CD14-positive monocyte (primary cell): Measurements from ENCODE around the gene PDE11A. TPM values are rescaled to one million over a fixed set of nuclear protein-coding genes. Genes with fewer than 3 reads are reported as not detected.

Experiments
- DNase-seq, 3 donors: peaks; one replicate each; pipeline ENCODE4 v3.0.0-alpha.2; 2011 to 2022
- H2AFZ ChIP-seq: 2 replicates; pipeline ENCODE4 v1.6.0; 2012; ENCODE audit warnings: mild to moderate bottlenecking, low read depth, low read length, inconsistent platforms; ENCODE audit not compliant: insufficient read depth, poor library complexity, severe bottlenecking
- H3K27ac ChIP-seq, 2 donors: 1 replicate in 1 of 2; 2 replicates in 1 of 2; pipeline ENCODE4 v1.5.1; 2012 to 2013; ENCODE audit warnings: low read length in 2 of 2, control low read depth in 1 of 2, inconsistent platforms in 1 of 2, low read depth in 1 of 2, mild to moderate bottlenecking in 1 of 2
- H3K27me3 ChIP-seq, 2 donors: one replicate each; pipeline versions ENCODE4 v1.6.0 to v1.6.1; 2011 to 2013; ENCODE audit warnings: low read length in 2 of 2; ENCODE audit not compliant: control insufficient read depth in 2 of 2, insufficient read depth in 2 of 2
- H3K36me3 ChIP-seq, 2 donors: replicated peaks in 1 of 2; 1 replicate in 1 of 2; 2 replicates in 1 of 2; pipeline versions ENCODE4 v1.5.1 to v1.6.1; 2012 to 2013; ENCODE audit warnings: low read length in 2 of 2, control low read depth in 1 of 2, inconsistent platforms in 1 of 2, mild to moderate bottlenecking in 1 of 2; ENCODE audit not compliant: insufficient read depth in 2 of 2, control insufficient read depth in 1 of 2
- H3K4me1 ChIP-seq, 2 donors: 1 replicate in 1 of 2; 2 replicates in 1 of 2; pipeline versions ENCODE4 v1.5.1 to v1.6.1; 2012 to 2013; ENCODE audit warnings: low read length in 2 of 2, control low read depth in 1 of 2, inconsistent platforms in 1 of 2, mild to moderate bottlenecking in 1 of 2, moderate library complexity in 1 of 2; ENCODE audit not compliant: insufficient read depth in 2 of 2, control insufficient read depth in 1 of 2
- H3K4me2 ChIP-seq: replicated peaks from 2 replicates; pipeline ENCODE3; 2012; ENCODE audit warnings: low read length, moderate library complexity, mild to moderate bottlenecking; ENCODE audit not compliant: poor library complexity, severe bottlenecking; ENCODE audit errors: extremely low read depth
- H3K4me3 ChIP-seq, 3 experiments: fragments of 200-600 bp in 1 of 3; sonication (generic) in 1 of 3; replicated peaks in 1 of 3; 1 replicate in 2 of 3; 2 replicates in 1 of 3; pipeline ENCODE4 v1.5.1; 2011 to 2013; ENCODE audit warnings: low read length in 3 of 3, mild to moderate bottlenecking in 3 of 3, control low read depth in 2 of 3, low read depth in 2 of 3, inconsistent platforms in 1 of 3, moderate library complexity in 1 of 3
- H3K79me2 ChIP-seq: 2 replicates; pipeline ENCODE4 v1.6.0; 2012; ENCODE audit warnings: mild to moderate bottlenecking, control low read depth, inconsistent platforms, low read length, moderate library complexity; ENCODE audit not compliant: insufficient read depth
- H3K9ac ChIP-seq: 2 replicates; pipeline ENCODE4 v1.6.0; 2017; ENCODE audit warnings: low read length, mild to moderate bottlenecking; ENCODE audit not compliant: insufficient read depth, poor library complexity, severe bottlenecking
- H3K9me3 ChIP-seq, 2 donors: replicated peaks in 1 of 2; 1 replicate in 1 of 2; 2 replicates in 1 of 2; pipeline versions ENCODE4 v1.5.1 to v1.6.1; 2012 to 2013; ENCODE audit warnings: low read length in 2 of 2, control low read depth in 1 of 2; ENCODE audit not compliant: control insufficient read depth in 1 of 2, insufficient read depth in 1 of 2
- H4K20me1 ChIP-seq: 2 replicates; pipeline ENCODE4 v1.6.0; 2012; ENCODE audit warnings: mild to moderate bottlenecking, low read length, control low read depth, moderate library complexity; ENCODE audit not compliant: insufficient read depth
- H3K27ac Mint-ChIP-seq, 7 donors: one replicate each; pipeline ENCODE4 v1.8.0; 2020; ENCODE audit warnings: mild to moderate bottlenecking in 7 of 7, mixed read lengths in 7 of 7, moderate library complexity in 6 of 7, inconsistent platforms in 2 of 7
- H3K27me3 Mint-ChIP-seq, 3 donors: one replicate each; pipeline ENCODE4 v1.8.0; 2021 to 2022; ENCODE audit warnings: low read depth in 3 of 3, mild to moderate bottlenecking in 3 of 3, mixed read lengths in 3 of 3, moderate library complexity in 3 of 3, inconsistent platforms in 1 of 3
- H3K36me3 Mint-ChIP-seq, 2 donors: one replicate each; pipeline ENCODE4 v1.8.0; 2020; ENCODE audit warnings: mixed read lengths in 2 of 2, inconsistent platforms in 1 of 2, mild to moderate bottlenecking in 1 of 2
- H3K4me1 Mint-ChIP-seq: one replicate; pipeline ENCODE4 v1.8.0; 2020; ENCODE audit warnings: mild to moderate bottlenecking, mixed read lengths
- H3K4me3 Mint-ChIP-seq, 2 donors: one replicate each; pipeline ENCODE4 v1.8.0; 2020; ENCODE audit warnings: mild to moderate bottlenecking in 2 of 2, mixed read lengths in 2 of 2, moderate library complexity in 1 of 2
- H3K9me3 Mint-ChIP-seq, 7 donors: one replicate each; pipeline ENCODE4 v1.8.0; 2020 to 2022; ENCODE audit warnings: mixed read lengths in 7 of 7, mild to moderate bottlenecking in 6 of 7, moderate library complexity in 6 of 7, inconsistent platforms in 2 of 7
- CTCF ChIP-seq: fragments of 200-600 bp; IDR thresholded peaks from one replicate; pipeline ENCODE4 v1.8.0; 2022; ENCODE audit warnings: antibody characterized with exemption, mild to moderate bottlenecking
- WGBS: methylation state at CpG from one replicate; pipeline ENCODE4 v1.1.5; 2013; ENCODE audit warnings: missing lambda C conversion rate; ENCODE audit not compliant: insufficient coverage; 5-methylcytosine and 5-hydroxymethylcytosine counted together
- intact Hi-C, 2 donors: fragments of 100-400 bp; cut with micrococcal nuclease; formaldehyde crosslinking; loops; one replicate each; pipeline versions ENCODE4 v1.15.0 to v1.15.1; 2023
- polyA plus RNA-seq, 3 donors: library from polyadenylated mRNA; depleted of rRNA in 1 of 3; unstranded in 2 of 3; stranded (reverse) in 1 of 3; fragments of 300-500 nt in 2 of 3; fragments of >200 nt in 1 of 3; fragmentation: Illumina TruSeq in 2 of 3; gene quantifications; 1 replicate in 2 of 3; 2 replicates in 1 of 3; pipeline ENCODE4 v1.2.3, GENCODE V29; 2012 to 2021

Gene PDE11A
- polyA plus RNA-seq, 3 donors: not detected

DNA sequence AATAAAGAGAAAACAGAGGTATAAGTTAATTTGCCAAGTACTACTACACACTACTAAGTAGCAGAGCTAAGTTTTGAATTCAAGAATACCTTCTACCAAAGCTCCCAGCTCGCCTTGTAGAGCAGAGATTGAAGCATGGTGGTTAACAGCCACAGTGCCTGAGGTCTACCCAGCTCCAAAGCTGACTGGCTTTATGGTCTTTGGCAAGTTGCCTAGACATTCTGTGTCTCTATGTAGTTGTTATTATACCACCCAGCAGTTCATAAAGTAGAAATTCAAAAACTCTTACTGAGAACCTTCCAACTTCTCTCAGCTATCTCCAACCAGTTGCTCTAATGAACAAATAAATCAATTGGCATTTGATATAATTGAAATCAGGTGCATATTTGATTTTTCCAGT, 87.8 kb downstream of the PDE11A start:
- no peaks in the 10 kb centered on the region for H3K36me3 ChIP-seq
- H3K27ac ChIP-seq: no peak overlapping the region
- no peak overlapping the region for H3K4me3 Mint-ChIP-seq
- no peaks in the 10 kb centered on the region for H3K9me3 Mint-ChIP-seq
- intact Hi-C loops: no loop called here
- H3K9me3 ChIP-seq: no peaks in the 10 kb centered on the region
- no peak overlapping the region for H3K4me2 ChIP-seq
- H3K9ac ChIP-seq: no peak overlapping the region
- no peaks in the 10 kb centered on the region for H4K20me1 ChIP-seq
- H3K27me3 ChIP-seq: no peaks in the 10 kb centered on the region
- no peak for DNase-seq
- H2AFZ ChIP-seq: no peak overlapping the region
- WGBS: 38% methylated on average over 1 of the region's 1 CpG
- no peaks in the 10 kb centered on the region for H3K36me3 Mint-ChIP-seq
- peaks cover 0 to 3% (median 3%) of the 10 kb centered on the region in 3 donors for H3K27me3 Mint-ChIP-seq
- no peaks in the 10 kb centered on the region for H3K4me1 ChIP-seq
- H3K4me3 ChIP-seq: no peak overlapping the region
- H3K27ac Mint-ChIP-seq: no peak overlapping the region
- no peaks in the 10 kb centered on the region for H3K79me2 ChIP-seq
- no peaks in the 10 kb centered on the region for H3K4me1 Mint-ChIP-seq
- no peak for TF ChIP-seq CTCF

- no peak overlapping the region for H3K4me3 ChIP-seq
- H2AFZ ChIP-seq: no peak overlapping the region
- WGBS: no CpG with 5 or more reads among the region's 2 CpGs
- no peaks in the 10 kb centered on the region for H3K27me3 ChIP-seq
- no peaks in the 10 kb centered on the region for H3K4me1 ChIP-seq
- no peaks in the 10 kb centered on the region for H4K20me1 ChIP-seq
- H3K27ac ChIP-seq: no peak overlapping the region
- Mint-ChIP-seq H3K27me3 (peaks cover 0 to 3% (median 3%) of the 10 kb centered on the region in 3 donors), H3K36me3 (no peaks in the 10 kb centered on the region), H3K4me3 (no peak overlapping the region), H3K27ac (no peak overlapping the region), H3K9me3 (peaks cover 0 to 4% (median 0%) of the 10 kb centered on the region in 7 donors), H3K4me1 (no peaks in the 10 kb centered on the region)
- H3K9me3 ChIP-seq: no peaks in the 10 kb centered on the region
- peak; percentile 69 for TF ChIP-seq CTCF
- intact Hi-C loops: no loop called here
- H3K79me2 ChIP-seq: no peaks in the 10 kb centered on the region
- H3K4me2 ChIP-seq: no peak overlapping the region
- no peak overlapping the region for H3K9ac ChIP-seq
- no peak for DNase-seq
- no peaks in the 10 kb centered on the region for H3K36me3 ChIP-seq
Measured at GRCh38 chr2:177983183-177983788, 89.3 kb downstream of the PDE11A start.
